ENCODE results near the gene CTSC. TPM values are rescaled to one million over a fixed set of nuclear protein-coding genes. Genes with fewer than 3 reads are reported as not detected.

The CTSC gene
- total and polyA plus RNA-seq, 9 of the 15 experiments (the other 6 are each of a cell fraction or from before 2014, with no cell fraction given), result 113 to 403 (median 187) TPM

GRCh38 chr11:88357323-88358039 lies 19.9 kb upstream of the CTSC start (continued):
- TF ChIP-seq GMEB1 (CRISPR knock-in tag; IDR thresholded peaks at IDR 0.05), result no peak
- TF ChIP-seq ARID3B (CRISPR knock-in tag; IDR thresholded peaks at IDR 0.05; ENCODE audit: borderline replicate concordance), result no peak
- TF ChIP-seq ZNF224 (CRISPR knock-in tag; IDR thresholded peaks at IDR 0.05), result no peak
- no peak for TF ChIP-seq ARID4B (CRISPR knock-in tag; IDR thresholded peaks at IDR 0.05)
- TF ChIP-seq PML (IDR thresholded peaks at IDR 0.05; ENCODE audit: low read length), result no peak
- no peak for TF ChIP-seq FOXO4 (CRISPR knock-in tag; IDR thresholded peaks at IDR 0.05)
- 0 out of 2 replicates have a peak, but pooled peaks have one; percentile 26 for TF ChIP-seq LARP7 (IDR thresholded peaks at IDR 0.05)
- no peak for TF ChIP-seq CEBPG (CRISPR knock-in tag; IDR thresholded peaks at IDR 0.05)
- TF ChIP-seq CEBPG (tag; conservative IDR thresholded peaks at IDR 0.05 in 1 of 2, IDR thresholded peaks at IDR 0.05 in 1 of 2), result peak in 1 of 2 experiments; percentile 19; a peak in 1 of 4 replicates
- peak; percentile 13; the same call in 1 of the 2 replicates for TF ChIP-seq CTBP1 (IDR thresholded peaks at IDR 0.05; ENCODE audit: borderline replicate concordance)
- 0 out of 2 replicates have a peak, but pooled peaks have one; percentile 28 for TF ChIP-seq VEZF1 (CRISPR knock-in tag; IDR thresholded peaks at IDR 0.05)
- TF ChIP-seq TBL1XR1 (IDR thresholded peaks at IDR 0.05; ENCODE audit: low read length in 2 of 2), result no peak
- no peak for TF ChIP-seq GTF2A2 (tag; IDR thresholded peaks at IDR 0.05)
- no peak for TF ChIP-seq MXI1 (IDR thresholded peaks at IDR 0.05; ENCODE audit: low read depth, low read length)
- TF ChIP-seq KAT8 (IDR thresholded peaks at IDR 0.05; ENCODE audit: low read depth), result no peak
- no peak for TF ChIP-seq TFAP4 (CRISPR knock-in tag; IDR thresholded peaks at IDR 0.05; ENCODE audit: borderline replicate concordance)

All from K562 (cell line).